Cardiac muscle cell (in vitro differentiated cells and primary cell): ENCODE data around the gene SNX9. TPM values are rescaled to one million over a fixed set of nuclear protein-coding genes. Genes with fewer than 3 reads are reported as not detected.

Experiments used
- DNase-seq, 2 donors: peaks; one replicate each; pipeline versions ENCODE4 v3.0.0 to v3.0.0-alpha.2; 2010 to 2017; ENCODE audit warnings: low read depth in 1 of 2, low spot score in 1 of 2
- H3K27ac ChIP-seq: fragments of 200-600 bp; sonication (generic); 2 replicates; pipeline ENCODE4 v1.5.1; 2016
- H3K27me3 ChIP-seq: fragments of 200-600 bp; sonication (generic); 2 replicates; pipeline ENCODE4 v1.6.0; 2016; ENCODE audit warnings: control low read depth
- H3K36me3 ChIP-seq: fragments of 200-600 bp; sonication (generic); 2 replicates; pipeline ENCODE4 v1.5.1; 2016; ENCODE audit warnings: control low read depth
- H3K4me1 ChIP-seq: fragments of 200-600 bp; sonication (generic); 2 replicates; pipeline ENCODE4 v1.8.1; 2017; ENCODE audit warnings: low read depth, mild to moderate bottlenecking, mixed run types
- H3K4me3 ChIP-seq: fragments of 200-600 bp; sonication (generic); 2 replicates; pipeline ENCODE4 v1.5.1; 2016; ENCODE audit warnings: mild to moderate bottlenecking
- H3K9me3 ChIP-seq: fragments of 200-600 bp; sonication (generic); 2 replicates; pipeline ENCODE4 v1.5.1; 2017; ENCODE audit warnings: low read depth, mild to moderate bottlenecking, control low read depth
- polyA plus RNA-seq: library from polyadenylated mRNA; unstranded; fragments of >200 nt; fragmentation: Nextera tagmentation; extraction: Ambion mirVana; gene quantifications from 2 replicates; pipeline ENCODE4 v1.2.1, GENCODE V29; 2016
- total RNA-seq: library from RNA; depleted of rRNA; stranded (reverse); fragments of >200 nt; gene quantifications from 2 replicates; pipeline ENCODE4 v1.2.3, GENCODE V29; 2016
- TF ChIP-seq, protein P1 (sequence below): IDR thresholded peaks from 2 replicates; pipeline ENCODE4 v1.5.1; 2012; ENCODE audit warnings: low read depth, mild to moderate bottlenecking, low read length

SNX9 gene
- total RNA-seq (23.3 and 27.0 TPM in 2 replicates), polyA plus RNA-seq (23.9 and 26.5 TPM in 2 replicates)

- TF ChIP-seq, protein P1, sequence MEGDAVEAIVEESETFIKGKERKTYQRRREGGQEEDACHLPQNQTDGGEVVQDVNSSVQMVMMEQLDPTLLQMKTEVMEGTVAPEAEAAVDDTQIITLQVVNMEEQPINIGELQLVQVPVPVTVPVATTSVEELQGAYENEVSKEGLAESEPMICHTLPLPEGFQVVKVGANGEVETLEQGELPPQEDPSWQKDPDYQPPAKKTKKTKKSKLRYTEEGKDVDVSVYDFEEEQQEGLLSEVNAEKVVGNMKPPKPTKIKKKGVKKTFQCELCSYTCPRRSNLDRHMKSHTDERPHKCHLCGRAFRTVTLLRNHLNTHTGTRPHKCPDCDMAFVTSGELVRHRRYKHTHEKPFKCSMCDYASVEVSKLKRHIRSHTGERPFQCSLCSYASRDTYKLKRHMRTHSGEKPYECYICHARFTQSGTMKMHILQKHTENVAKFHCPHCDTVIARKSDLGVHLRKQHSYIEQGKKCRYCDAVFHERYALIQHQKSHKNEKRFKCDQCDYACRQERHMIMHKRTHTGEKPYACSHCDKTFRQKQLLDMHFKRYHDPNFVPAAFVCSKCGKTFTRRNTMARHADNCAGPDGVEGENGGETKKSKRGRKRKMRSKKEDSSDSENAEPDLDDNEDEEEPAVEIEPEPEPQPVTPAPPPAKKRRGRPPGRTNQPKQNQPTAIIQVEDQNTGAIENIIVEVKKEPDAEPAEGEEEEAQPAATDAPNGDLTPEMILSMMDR, result no peak
- no peaks in the 10 kb centered on the region for H3K27me3 ChIP-seq
- H3K27ac ChIP-seq, result peak within 1 kb of the TSS; percentile 97
- H3K4me3 ChIP-seq, result peak within 1 kb of the TSS; percentile 67
- H3K4me1 ChIP-seq, result no peaks in the 10 kb centered on the region
- peak; percentile 85 to 86 for DNase-seq
- H3K36me3 ChIP-seq, result no peaks in the 10 kb centered on the region
- no peaks in the 10 kb centered on the region for H3K9me3 ChIP-seq
Observed at GRCh38 chr6:157823001-157823527, at the start of gene SNX9. TSS of gene SNX9 (plus strand) at chr6:157823246. CDS start at chr6:157823435, 189 bp downstream.

- DNase-seq, result no peak
- Histone ChIP-seq H3K27me3 (no peaks in the 10 kb centered on the region), H3K9me3 (no peaks in the 10 kb centered on the region), H3K4me3 (no peak overlapping the region), H3K4me1 (no peaks in the 10 kb centered on the region), H3K27ac (no peak overlapping the region), H3K36me3 (no peaks in the 10 kb centered on the region)
- TF ChIP-seq, protein P1, result no peak
Observed at GRCh38 chr6:157773248-157773773, 49.7 kb upstream of the SNX9 start.

- Histone ChIP-seq H3K27ac (no peak overlapping the region), H3K27me3 (no peaks in the 10 kb centered on the region), H3K9me3 (no peaks in the 10 kb centered on the region), H3K4me3 (no peak overlapping the region), H3K36me3 (no peaks in the 10 kb centered on the region), H3K4me1 (no peaks in the 10 kb centered on the region)
- TF ChIP-seq, protein P1, result no peak
- peak; percentile 15 to 46 for DNase-seq
Observed at GRCh38 chr6:157774153-157775135, 48.6 kb upstream of the SNX9 start.

DNA sequence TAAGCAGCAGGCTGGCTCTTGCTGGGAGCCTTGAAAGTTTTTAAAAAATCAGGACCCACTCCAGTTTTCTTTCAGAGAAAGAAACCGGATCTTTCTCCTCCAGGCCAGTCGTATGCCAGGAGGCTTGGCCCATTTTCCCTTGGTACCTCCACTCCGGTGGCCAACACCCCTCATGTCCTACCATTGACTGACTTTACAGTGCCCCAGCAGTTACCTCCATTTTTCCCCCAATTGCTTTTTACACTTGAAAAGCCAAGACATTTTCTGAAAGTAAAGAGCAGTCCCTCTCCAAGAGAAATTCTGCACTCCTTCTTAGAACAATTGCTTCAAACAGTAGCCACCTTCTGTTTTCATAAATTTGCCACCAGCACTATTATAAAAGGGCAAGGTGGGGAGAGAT is 47.7 kb upstream of the SNX9 start:
- H3K9me3 ChIP-seq, result no peaks in the 10 kb centered on the region
- no peaks in the 10 kb centered on the region for H3K4me1 ChIP-seq
- H3K27me3 ChIP-seq, result no peaks in the 10 kb centered on the region
- TF ChIP-seq, protein P1, result no peak
- H3K4me3 ChIP-seq, result no peak overlapping the region
- DNase-seq, result no peak
- H3K36me3 ChIP-seq, result no peaks in the 10 kb centered on the region
- no peak overlapping the region for H3K27ac ChIP-seq

- no peak overlapping the region for H3K4me3 ChIP-seq
- DNase-seq, result no peak
- H3K9me3 ChIP-seq, result no peaks in the 10 kb centered on the region
- TF ChIP-seq, protein P1, result no peak
- no peak overlapping the region for H3K27ac ChIP-seq
- H3K4me1 ChIP-seq, result no peaks in the 10 kb centered on the region
- no peaks in the 10 kb centered on the region for H3K36me3 ChIP-seq
- H3K27me3 ChIP-seq, result no peaks in the 10 kb centered on the region
Observed at GRCh38 chr6:157777344-157777743, 45.7 kb upstream of the SNX9 start.
